Measurements from ENCODE around the gene TM2D3. TPM values are rescaled to one million over a fixed set of nuclear protein-coding genes. Genes with fewer than 3 reads are reported as not detected.

TM2D3 gene
- total and polyA plus RNA-seq, 2 of the 8 experiments (the other 6 are each of a cell fraction or from before 2014, with no cell fraction given) = 26.4 to 28.0 TPM

GRCh38 chr15:101625184-101625583 is 27.0 kb downstream of the TM2D3 start:
- Histone ChIP-seq H3K4me2 (ENCODE audit: insufficient read depth in 1 of 2, low read depth in 2 of 2, low read length in 2 of 2) (no peak overlapping the region), H3K79me1 (ENCODE audit: low read depth, low read length) (no peaks in the 10 kb centered on the region), H3K23ac (ENCODE audit: insufficient read length) (no peak overlapping the region), H3K27ac (ENCODE audit: low read depth, low read length) (no peak overlapping the region), H3K9me3 (ENCODE audit: insufficient read depth in 2 of 2, low read depth in 1 of 2, low read length in 1 of 2) (peaks cover 14% of the 10 kb centered on the region in 2 experiments; a peak in 3 of 4 replicates), H2BK12ac (ENCODE audit: low read depth, low read length) (peak overlapping the region; percentile 17; the same call in 1 of the 2 replicates), H2BK15ac (ENCODE audit: low read length) (no peak overlapping the region), H3K36me3 (ENCODE audit: control insufficient read depth in 2 of 4, insufficient read depth in 4 of 4, low read length in 3 of 4) (no peaks in the 10 kb centered on the region; a peak in 1 of 8 replicates), H3K23me2 (ENCODE audit: low read depth, low read length) (no peaks in the 10 kb centered on the region), H2AK5ac (ENCODE audit: low read depth, low read length) (no peak overlapping the region), H3K18ac (ENCODE audit: extremely low read depth, low read length) (no peak overlapping the region), H3K27me3 (replicated peaks in 1 of 4; ENCODE audit: control insufficient read depth in 3 of 4, extremely low read depth in 1 of 4, insufficient read depth in 3 of 4, low read length in 3 of 4) (no peaks in the 10 kb centered on the region), H2BK5ac (ENCODE audit: low read depth, low read length) (no peak overlapping the region), H2AFZ (ENCODE audit: low read length) (no peak overlapping the region), H4K5ac (ENCODE audit: insufficient read length, low read depth, low read length) (no peak overlapping the region), H4K20me1 (replicated peaks in 1 of 2; ENCODE audit: control insufficient read depth in 1 of 2, insufficient read depth in 2 of 2, low read length in 2 of 2) (no peaks in the 10 kb centered on the region), H3K9ac (replicated peaks in 1 of 4; ENCODE audit: extremely low read depth in 1 of 4, low read depth in 3 of 4, low read length in 3 of 4) (no peak overlapping the region; a peak in 1 of 7 replicates), H3K14ac (ENCODE audit: insufficient read length) (no peak overlapping the region), H2BK120ac (replicated peaks; ENCODE audit: low read depth, low read length) (no peak overlapping the region), H2BK20ac (ENCODE audit: low read length) (no peak overlapping the region), H3K4me1 (replicated peaks in 1 of 4; ENCODE audit: control insufficient read depth in 3 of 4, insufficient read depth in 4 of 4, low read length in 3 of 4) (no peaks in the 10 kb centered on the region), H3K56ac (replicated peaks; ENCODE audit: insufficient read length, low read depth, low read length) (no peak overlapping the region), H4K8ac (ENCODE audit: extremely low read depth, insufficient read depth, low read length) (no peak overlapping the region), H3K79me2 (ENCODE audit: control insufficient read depth in 1 of 2, insufficient read depth in 2 of 2, low read length in 2 of 2) (no peaks in the 10 kb centered on the region), H3K4me3 (ENCODE audit: extremely low read depth in 1 of 4, insufficient read depth in 2 of 4, low read depth in 3 of 4, low read length in 4 of 4) (no peak overlapping the region), H4K91ac (replicated peaks; ENCODE audit: insufficient read length, low read length) (no peak overlapping the region), H3K4ac (replicated peaks; ENCODE audit: insufficient read length, low read depth, low read length) (no peak overlapping the region)
- TF ChIP-seq KDM5A (IDR thresholded peaks at IDR 0.05; ENCODE audit: low read length) (no peak), EP300 (IDR thresholded peaks at IDR 0.05; ENCODE audit: borderline replicate concordance in 1 of 2, low read depth in 2 of 2, low read length in 2 of 2) (no peak), TBP (IDR thresholded peaks at IDR 0.05; ENCODE audit: low read depth, low read length) (no peak), BACH1 (IDR thresholded peaks at IDR 0.05; ENCODE audit: low read length) (no peak), GABPA (IDR thresholded peaks at IDR 0.05; ENCODE audit: borderline replicate concordance, insufficient read depth, low read length) (no peak), ZNF274 (IDR thresholded peaks at IDR 0.05; ENCODE audit: borderline replicate concordance, extremely low read depth, low read length) (no peak), USF2 (IDR thresholded peaks at IDR 0.05; ENCODE audit: low read length) (no peak)
- POLR2A ChIA-PET (ENCODE audit: partially characterized antibody) = no interaction called here
- CTCF ChIA-PET (ENCODE audit: partially characterized antibody) = interaction anchor here (0.8 to 1.4 kb wide), 3 partner anchors 15 to 337 kb away, joined by 3 to 5 read pairs (median 4); no protein-coding TSS in a partner anchor
- WGBS, 2 experiments (ENCODE audit: extremely low coverage in 1 of 2, insufficient coverage in 1 of 2, insufficient read length in 1 of 2, insufficient replicate concordance in 2 of 2, low coverage in 1 of 2, low lambda C conversion rate in 2 of 2, missing lambda C conversion rate in 1 of 2) = 92% methylated on average over 1 of the region's 1 CpG; no CpG with 5 or more reads in 1 of the 2 experiments
- no peak for DNase-seq (ENCODE audit: low read depth in 1 of 2, low spot score in 2 of 2)
- FAIRE-seq = no peak
